Coronary artery (tissue), 2 donors: ENCODE data around the gene BHLHE23.
"Not testable (repeated sequence)": the region's sequence is repeated elsewhere in the genome, so short reads cannot be mapped to it uniquely, and the experiment has no call there.

Source experiments
- DNase-seq: peaks from one replicate; pipeline ENCODE4 v3.0.0-alpha.2; 2017; ENCODE audit warnings: low spot score
- H3K27ac ChIP-seq, 2 donors: fragments of 200-600 bp; sonication (generic); one replicate each; pipeline ENCODE4 v1.5.1; 2016 to 2019
- H3K4me3 ChIP-seq: fragments of 200-600 bp; sonication (generic); 2 replicates; pipeline ENCODE4 v1.5.1; 2016; ENCODE audit warnings: mild to moderate bottlenecking, moderate library complexity
- CTCF ChIP-seq: fragments of 200-600 bp; sonication (generic); IDR thresholded peaks from one replicate; pipeline ENCODE4 v1.5.1; 2019; ENCODE audit warnings: antibody characterized with exemption

BHLHE23 gene

GRCh38 chr20:63043348-63044203 is 36.8 kb upstream of the BHLHE23 start:
- no peak for TF ChIP-seq CTCF
- H3K4me3 ChIP-seq, result no peak overlapping the region
- H3K27ac ChIP-seq, result no peak overlapping the region
- no peak for DNase-seq

- H3K4me3 ChIP-seq, result no peak overlapping the region
- DNase-seq, result no peak
- no peak overlapping the region for H3K27ac ChIP-seq
- TF ChIP-seq CTCF, result no peak
These were observed 35.8 kb upstream of the BHLHE23 start for GRCh38 chr20:63042448-63043071.

- TF ChIP-seq CTCF, result no peak
- no peak overlapping the region for H3K4me3 ChIP-seq
- no peak overlapping the region for H3K27ac ChIP-seq
- no peak for DNase-seq
These were observed 35.0 kb upstream of the BHLHE23 start for GRCh38 chr20:63041776-63042175.

- no peak overlapping the region for H3K4me3 ChIP-seq
- no peak for DNase-seq
- no peak for TF ChIP-seq CTCF
- H3K27ac ChIP-seq, result no peak overlapping the region
These were observed 31.0 kb upstream of the BHLHE23 start for GRCh38 chr20:63037669-63038268.

DNA sequence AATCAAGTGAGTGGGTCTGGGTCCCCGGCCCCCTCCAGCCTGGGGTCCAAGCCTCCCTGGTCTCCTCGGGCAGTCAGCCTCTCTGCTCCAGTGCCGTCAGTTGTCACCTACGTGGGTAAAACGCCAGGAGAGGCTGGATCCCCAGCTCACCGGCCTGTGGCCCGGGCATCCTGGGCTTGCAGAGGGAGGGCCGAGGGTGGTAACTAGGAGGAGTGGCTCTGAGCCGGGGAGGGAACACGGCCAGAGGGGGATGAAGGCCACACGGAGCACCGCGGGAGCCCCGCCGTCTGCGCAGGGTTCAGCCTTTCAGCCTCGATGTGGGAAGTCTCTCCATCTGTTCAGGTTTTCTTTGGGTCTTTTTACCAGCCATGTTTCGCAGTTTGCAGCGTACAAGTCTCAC is 29.5 kb upstream of the BHLHE23 start:
- no peak for TF ChIP-seq CTCF

DNA sequence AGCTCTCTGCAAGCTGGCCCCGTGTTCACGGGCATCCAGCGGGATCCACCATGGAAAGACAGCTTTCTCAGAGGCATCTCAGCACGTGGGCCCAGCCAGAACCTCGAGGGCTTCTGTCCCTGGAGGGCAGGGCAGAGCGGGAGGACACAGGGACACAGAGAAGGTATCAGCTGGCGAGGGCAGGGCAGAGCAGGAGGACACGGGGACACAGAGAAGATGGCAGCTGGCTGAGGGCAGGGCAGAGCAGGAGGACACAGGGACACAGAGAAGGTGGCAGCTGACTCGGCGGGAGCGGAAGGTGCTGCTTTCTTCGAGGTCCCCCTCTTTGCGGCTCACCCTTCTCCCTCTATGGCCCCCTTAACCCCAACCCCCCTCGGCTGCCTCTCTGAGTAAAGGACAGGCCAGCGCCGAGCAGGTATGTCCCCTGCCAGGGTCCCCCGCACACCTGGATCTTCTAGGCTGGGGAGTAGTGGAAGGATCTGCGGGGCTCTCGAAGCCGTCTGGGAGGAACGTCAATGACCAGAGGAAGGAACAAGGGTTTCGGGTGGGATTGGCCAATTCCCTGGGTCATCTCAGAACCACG is 28.9 kb upstream of the BHLHE23 start:
- DNase-seq, result no peak
- no peak overlapping the region for H3K27ac ChIP-seq
- TF ChIP-seq CTCF, result no peak
- H3K4me3 ChIP-seq, result no peak overlapping the region

More for the DNA sequence above, 29.5 kb upstream of the BHLHE23 start:
- DNase-seq, result no peak
- no peak overlapping the region for H3K27ac ChIP-seq
- no peak overlapping the region for H3K4me3 ChIP-seq

GRCh38 chr20:63034710-63035602 is 28.2 kb upstream of the BHLHE23 start:
- not testable (repeated sequence) for H3K27ac ChIP-seq, H3K4me3 ChIP-seq, DNase-seq
